Measurements from ENCODE around the gene ARMCX5.

ARMCX5 gene

GRCh38 chrX:102593367-102593766 lies 5.9 kb upstream of the ARMCX5 start:
- H2BK15ac ChIP-seq (ENCODE audit: low read depth, poor library complexity, severe bottlenecking) = no peak overlapping the region
- no peak overlapping the region for H3K23ac ChIP-seq (ENCODE audit: low read length in 2 of 2)
- H3K36me3 ChIP-seq (ENCODE audit: control insufficient read depth in 1 of 2, insufficient read depth in 2 of 2, low read depth in 1 of 2, low read length in 2 of 2) = no peaks in the 10 kb centered on the region
- no peak overlapping the region for H3K18ac ChIP-seq (ENCODE audit: low read depth in 1 of 2, low read length in 2 of 2)
- no peak overlapping the region for H3K14ac ChIP-seq (ENCODE audit: low read length in 2 of 2)
- no peak overlapping the region for H3K4ac ChIP-seq (ENCODE audit: low read depth in 1 of 2, low read length in 2 of 2)
- no peaks in the 10 kb centered on the region for H3K79me1 ChIP-seq (replicated peaks; ENCODE audit: low read length, poor library complexity, severe bottlenecking)
- H3K27me3 ChIP-seq (ENCODE audit: control insufficient read depth in 1 of 2, insufficient read depth in 1 of 2, low read length in 2 of 2) = peaks cover 0 to 16% of the 10 kb centered on the region in 2 experiments
- no peaks in the 10 kb centered on the region for H3K9me3 ChIP-seq (ENCODE audit: control insufficient read depth, low read length)
- no peak overlapping the region for H2BK5ac ChIP-seq (ENCODE audit: low read depth, low read length, poor library complexity, severe bottlenecking)
- no peak overlapping the region for H3K9ac ChIP-seq (ENCODE audit: low read length)
- no peak overlapping the region for H2AFZ ChIP-seq (ENCODE audit: low read depth, low read length)
- no peak overlapping the region for H2AK5ac ChIP-seq (ENCODE audit: low read length, severe bottlenecking)
- no peak overlapping the region for H3K4me3 ChIP-seq (ENCODE audit: insufficient read depth in 1 of 2, low read depth in 1 of 2, low read length in 2 of 2)
- no peaks in the 10 kb centered on the region for H3K4me1 ChIP-seq (ENCODE audit: control insufficient read depth, insufficient read depth, low read depth, low read length)
- H3K27ac ChIP-seq (ENCODE audit: low read length, poor library complexity, severe bottlenecking) = no peak overlapping the region
- DNase-seq = no peak
- no peak overlapping the region for H4K8ac ChIP-seq (ENCODE audit: low read length)
- H2BK12ac ChIP-seq (ENCODE audit: low read length in 2 of 2) = no peak overlapping the region
- no peak overlapping the region for H2BK120ac ChIP-seq (ENCODE audit: low read depth, low read length)
- H4K91ac ChIP-seq (ENCODE audit: low read length) = no peak overlapping the region
- no peak overlapping the region for H3K4me2 ChIP-seq (ENCODE audit: low read length, poor library complexity, severe bottlenecking)
- 93% methylated on average over 2 of the region's 2 CpGs for WGBS

DNA sequence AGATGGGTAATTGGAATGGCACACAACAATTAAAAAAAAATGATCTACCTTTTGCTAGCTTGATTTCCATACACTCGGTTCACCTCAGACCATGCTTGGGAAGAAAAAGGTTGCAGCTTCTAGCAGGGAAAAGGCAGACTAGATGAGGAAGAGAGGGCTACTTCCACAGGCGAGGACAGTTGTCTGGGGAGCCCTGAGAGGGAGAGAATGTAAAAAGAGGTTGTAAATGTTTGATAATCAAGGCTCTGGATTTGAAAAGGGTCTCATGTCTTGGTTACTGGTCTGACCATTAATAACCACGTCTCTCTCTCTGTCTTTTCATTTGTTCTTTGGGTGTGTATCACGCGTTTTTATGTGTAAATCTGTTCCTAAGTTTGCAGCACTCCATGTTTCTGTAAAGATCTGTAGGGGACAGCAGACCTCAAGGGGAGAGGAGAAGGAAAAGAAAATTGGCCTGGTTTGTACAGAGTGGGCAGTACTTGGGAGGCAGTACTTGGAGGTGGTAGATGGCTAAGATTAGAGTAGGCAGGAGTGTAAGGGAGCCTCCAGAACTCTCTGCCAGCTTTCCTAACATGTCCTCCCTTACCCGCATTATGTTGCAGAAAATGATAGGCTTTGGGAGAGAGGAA lies 750 bp downstream of the ARMCX5 start:
- H3K14ac ChIP-seq (ENCODE audit: low read length in 2 of 2) = no peak overlapping the region
- no peak overlapping the region for H2BK15ac ChIP-seq (ENCODE audit: low read depth, poor library complexity, severe bottlenecking)
- no peaks in the 10 kb centered on the region for H3K9me3 ChIP-seq (ENCODE audit: control insufficient read depth, low read length)
- H4K91ac ChIP-seq (ENCODE audit: low read length) = no peak overlapping the region
- no peak overlapping the region for H2AK5ac ChIP-seq (ENCODE audit: low read length, severe bottlenecking)
- H2BK5ac ChIP-seq (ENCODE audit: low read depth, low read length, poor library complexity, severe bottlenecking) = no peak overlapping the region
- H3K27me3 ChIP-seq (ENCODE audit: control insufficient read depth in 1 of 2, insufficient read depth in 1 of 2, low read length in 2 of 2) = no peaks in the 10 kb centered on the region
- DNase-seq = peak; percentile 47
- H3K4me1 ChIP-seq (ENCODE audit: control insufficient read depth, insufficient read depth, low read depth, low read length) = peaks cover 2% of the 10 kb centered on the region
- no peak overlapping the region for H2BK12ac ChIP-seq (ENCODE audit: low read length in 2 of 2)
- peaks cover 8 to 20% of the 10 kb centered on the region in 2 experiments for H3K36me3 ChIP-seq (ENCODE audit: control insufficient read depth in 1 of 2, insufficient read depth in 2 of 2, low read depth in 1 of 2, low read length in 2 of 2)
- H3K23ac ChIP-seq (ENCODE audit: low read length in 2 of 2) = no peak overlapping the region
- H3K27ac ChIP-seq (ENCODE audit: low read length, poor library complexity, severe bottlenecking) = peak overlapping the region; percentile 82
- peak overlapping the region; percentile 42 for H2AFZ ChIP-seq (ENCODE audit: low read depth, low read length)
- H3K4me2 ChIP-seq (ENCODE audit: low read length, poor library complexity, severe bottlenecking) = peak overlapping the region; percentile 49
- H3K4me3 ChIP-seq (ENCODE audit: insufficient read depth in 1 of 2, low read depth in 1 of 2, low read length in 2 of 2) = peak overlapping the region; percentile 70 to 88
- peak overlapping the region; percentile 67 to 77 for H3K18ac ChIP-seq (ENCODE audit: low read depth in 1 of 2, low read length in 2 of 2)
- 0% methylated on average over 5 of the region's 6 CpGs for WGBS
- peaks cover 8% of the 10 kb centered on the region for H3K79me1 ChIP-seq (replicated peaks; ENCODE audit: low read length, poor library complexity, severe bottlenecking)
- no peak overlapping the region for H4K8ac ChIP-seq (ENCODE audit: low read length)
- H3K9ac ChIP-seq (ENCODE audit: low read length) = peak overlapping the region; percentile 93
- peak overlapping the region in 1 of 2 experiments; percentile 32 for H3K4ac ChIP-seq (ENCODE audit: low read depth in 1 of 2, low read length in 2 of 2)
- H2BK120ac ChIP-seq (ENCODE audit: low read depth, low read length) = peak overlapping the region; percentile 8

GRCh38 chrX:102604327-102604726 lies 5.0 kb downstream of the ARMCX5 start:
- no peak for DNase-seq
- WGBS = 71% methylated on average over 1 of the region's 1 CpG
- H3K23ac ChIP-seq (ENCODE audit: low read length in 2 of 2) = no peak overlapping the region

DNA sequence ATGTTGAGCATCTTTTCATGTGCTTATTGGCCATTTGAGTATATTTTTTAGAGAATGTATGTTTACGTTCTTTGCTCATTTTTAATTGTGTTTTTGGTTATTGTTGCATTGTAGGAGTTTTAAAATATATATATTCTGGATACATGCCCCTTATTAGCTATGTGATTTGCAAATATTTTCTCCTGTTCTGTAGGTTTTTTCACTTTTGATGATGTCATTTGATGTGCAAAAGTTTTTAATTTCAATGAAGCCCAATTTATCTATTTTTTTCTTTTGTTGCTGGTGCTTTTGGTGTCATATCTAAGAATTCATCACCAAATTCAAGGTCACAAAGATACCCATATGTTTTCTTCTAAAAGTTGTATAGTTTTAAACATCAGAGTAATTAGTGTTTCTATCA lies 6.8 kb downstream of the ARMCX5 start:
- no peaks in the 10 kb centered on the region for H3K9me3 ChIP-seq (ENCODE audit: control insufficient read depth, low read length)
- no peak overlapping the region for H2BK15ac ChIP-seq (ENCODE audit: low read depth, poor library complexity, severe bottlenecking)
- H3K36me3 ChIP-seq (ENCODE audit: control insufficient read depth in 1 of 2, insufficient read depth in 2 of 2, low read depth in 1 of 2, low read length in 2 of 2) = peaks cover 10 to 25% of the 10 kb centered on the region in 2 experiments
- H4K8ac ChIP-seq (ENCODE audit: low read length) = no peak overlapping the region
- no peak for DNase-seq
- peaks cover 9% of the 10 kb centered on the region for H3K79me1 ChIP-seq (replicated peaks; ENCODE audit: low read length, poor library complexity, severe bottlenecking)
- H3K23ac ChIP-seq (ENCODE audit: low read length in 2 of 2) = no peak overlapping the region
- H3K27ac ChIP-seq (ENCODE audit: low read length, poor library complexity, severe bottlenecking) = no peak overlapping the region
- no CpG with 5 or more reads among the region's 1 CpG for WGBS
- H3K4me3 ChIP-seq (ENCODE audit: insufficient read depth in 1 of 2, low read depth in 1 of 2, low read length in 2 of 2) = no peak overlapping the region
- H4K91ac ChIP-seq (ENCODE audit: low read length) = no peak overlapping the region
- H2BK120ac ChIP-seq (ENCODE audit: low read depth, low read length) = no peak overlapping the region
- no peak overlapping the region for H3K18ac ChIP-seq (ENCODE audit: low read depth in 1 of 2, low read length in 2 of 2)
- no peaks in the 10 kb centered on the region for H3K27me3 ChIP-seq (ENCODE audit: control insufficient read depth in 1 of 2, insufficient read depth in 1 of 2, low read length in 2 of 2)
- H3K4ac ChIP-seq (ENCODE audit: low read depth in 1 of 2, low read length in 2 of 2) = no peak overlapping the region
- H3K9ac ChIP-seq (ENCODE audit: low read length) = no peak overlapping the region
- peaks cover under 1% of the 10 kb centered on the region for H3K4me1 ChIP-seq (ENCODE audit: control insufficient read depth, insufficient read depth, low read depth, low read length)
- H2BK5ac ChIP-seq (ENCODE audit: low read depth, low read length, poor library complexity, severe bottlenecking) = no peak overlapping the region
- H3K4me2 ChIP-seq (ENCODE audit: low read length, poor library complexity, severe bottlenecking) = no peak overlapping the region
- no peak overlapping the region for H2AK5ac ChIP-seq (ENCODE audit: low read length, severe bottlenecking)
- H3K14ac ChIP-seq (ENCODE audit: low read length in 2 of 2) = no peak overlapping the region
- no peak overlapping the region for H2BK12ac ChIP-seq (ENCODE audit: low read length in 2 of 2)
- no peak overlapping the region for H2AFZ ChIP-seq (ENCODE audit: low read depth, low read length)

More at GRCh38 chrX:102604327-102604726, 5.0 kb downstream of the ARMCX5 start:
- Histone ChIP-seq H3K4ac (ENCODE audit: low read depth in 1 of 2, low read length in 2 of 2) (no peak overlapping the region), H3K79me1 (replicated peaks; ENCODE audit: low read length, poor library complexity, severe bottlenecking) (peaks cover 8% of the 10 kb centered on the region), H2AFZ (ENCODE audit: low read depth, low read length) (no peak overlapping the region), H2BK120ac (ENCODE audit: low read depth, low read length) (no peak overlapping the region), H2BK15ac (ENCODE audit: low read depth, poor library complexity, severe bottlenecking) (no peak overlapping the region), H3K4me3 (ENCODE audit: insufficient read depth in 1 of 2, low read depth in 1 of 2, low read length in 2 of 2) (no peak overlapping the region), H3K27me3 (ENCODE audit: control insufficient read depth in 1 of 2, insufficient read depth in 1 of 2, low read length in 2 of 2) (no peaks in the 10 kb centered on the region), H3K36me3 (ENCODE audit: control insufficient read depth in 1 of 2, insufficient read depth in 2 of 2, low read depth in 1 of 2, low read length in 2 of 2) (peaks cover 8 to 25% of the 10 kb centered on the region in 2 experiments), H2BK12ac (ENCODE audit: low read length in 2 of 2) (no peak overlapping the region), H3K9me3 (ENCODE audit: control insufficient read depth, low read length) (no peaks in the 10 kb centered on the region), H4K8ac (ENCODE audit: low read length) (no peak overlapping the region), H3K4me1 (ENCODE audit: control insufficient read depth, insufficient read depth, low read depth, low read length) (peaks cover 2% of the 10 kb centered on the region), H4K91ac (ENCODE audit: low read length) (no peak overlapping the region), H3K9ac (ENCODE audit: low read length) (no peak overlapping the region), H2BK5ac (ENCODE audit: low read depth, low read length, poor library complexity, severe bottlenecking) (no peak overlapping the region), H2AK5ac (ENCODE audit: low read length, severe bottlenecking) (no peak overlapping the region), H3K4me2 (ENCODE audit: low read length, poor library complexity, severe bottlenecking) (no peak overlapping the region), H3K18ac (ENCODE audit: low read depth in 1 of 2, low read length in 2 of 2) (no peak overlapping the region), H3K14ac (ENCODE audit: low read length in 2 of 2) (no peak overlapping the region), H3K27ac (ENCODE audit: low read length, poor library complexity, severe bottlenecking) (no peak overlapping the region)
